Keratinocyte (primary cell): ENCODE measurements around the gene ACBD6. TPM values are rescaled to one million over a fixed set of nuclear protein-coding genes. Genes with fewer than 3 reads are reported as not detected.

Source experiments
- DNase-seq: peaks from one replicate; pipeline ENCODE4 v3.0.0-alpha.2; 2011; ENCODE audit warnings: low read depth, missing footprints, low spot score
- FAIRE-seq: peaks from 2 replicates; lab custom pipeline; 2011; peaks lifted over from hg19 to GRCh38; lab: Jason Lieb, UNC
- H2AFZ ChIP-seq: 2 replicates; pipeline ENCODE4 v1.6.0; 2012; ENCODE audit warnings: low read length, control low read depth, inconsistent platforms; ENCODE audit not compliant: control insufficient read depth
- H3K27ac ChIP-seq: 2 replicates; pipeline ENCODE4 v1.5.1; 2011; ENCODE audit warnings: low read length; ENCODE audit not compliant: control insufficient read depth, insufficient read depth
- H3K27me3 ChIP-seq: 3 replicates; pipeline ENCODE4 v1.6.0; 2011; ENCODE audit warnings: low read length; ENCODE audit not compliant: control insufficient read depth, insufficient read depth; ENCODE audit errors: extremely low read depth
- H3K36me3 ChIP-seq, 2 experiments: 2 replicates in 1 of 2; 3 replicates in 1 of 2; pipeline ENCODE4 v1.5.1; 2011; ENCODE audit warnings: low read length in 2 of 2, mild to moderate bottlenecking in 1 of 2; ENCODE audit not compliant: control insufficient read depth in 2 of 2, insufficient read depth in 2 of 2; ENCODE audit errors: extremely low read depth in 1 of 2
- H3K4me1 ChIP-seq: 3 replicates; pipeline ENCODE4 v1.5.1; 2011; ENCODE audit warnings: low read length; ENCODE audit not compliant: control insufficient read depth, insufficient read depth; ENCODE audit errors: extremely low read depth
- H3K4me2 ChIP-seq: 3 replicates; pipeline ENCODE4 v1.6.0; 2011; ENCODE audit warnings: low read depth, low read length; ENCODE audit not compliant: control insufficient read depth, insufficient read depth; ENCODE audit errors: extremely low read depth
- H3K4me3 ChIP-seq, 3 experiments: fragments of 200-600 bp in 1 of 3; sonication (generic) in 1 of 3; 2 replicates in 2 of 3; 3 replicates in 1 of 3; pipeline ENCODE4 v1.5.1; 2011 to 2016; ENCODE audit warnings: low read length in 3 of 3, mild to moderate bottlenecking in 3 of 3, control low read depth in 2 of 3, inconsistent platforms in 1 of 3, low read depth in 1 of 3, mixed read lengths in 1 of 3, mixed run types in 1 of 3, moderate library complexity in 1 of 3; ENCODE audit not compliant: control insufficient read depth in 2 of 3, insufficient read depth in 2 of 3; ENCODE audit errors: extremely low read depth in 1 of 3
- H3K79me2 ChIP-seq: 2 replicates; pipeline ENCODE4 v1.6.0; 2012; ENCODE audit warnings: low read length; ENCODE audit not compliant: control insufficient read depth, insufficient read depth
- H3K9ac ChIP-seq: 3 replicates; pipeline ENCODE4 v1.6.0; 2011; ENCODE audit warnings: low read length; ENCODE audit not compliant: control insufficient read depth, insufficient read depth; ENCODE audit errors: extremely low read depth
- H3K9me1 ChIP-seq: 3 replicates; pipeline ENCODE4 v1.6.0; 2011; ENCODE audit warnings: low read length; ENCODE audit not compliant: control insufficient read depth, insufficient read depth; ENCODE audit errors: extremely low read depth
- H3K9me3 ChIP-seq: 2 replicates; pipeline ENCODE4 v1.5.1; 2012; ENCODE audit warnings: low read depth, low read length; ENCODE audit not compliant: control insufficient read depth
- H4K20me1 ChIP-seq: 3 replicates; pipeline ENCODE4 v1.6.0; 2011; ENCODE audit warnings: low read length; ENCODE audit not compliant: control insufficient read depth, insufficient read depth; ENCODE audit errors: extremely low read depth
- EZH2 ChIP-seq: IDR thresholded peaks from one replicate; pipeline ENCODE4 v1.6.1; 2012; ENCODE audit warnings: inconsistent platforms, mild to moderate bottlenecking, low read length, moderate library complexity
- dilution Hi-C: fragments of 300-500 bp; cut with MboI; formaldehyde crosslinking; loops from one replicate; pipeline ENCODE4 v1.7.0; 2020; ENCODE audit warnings: low sequenced_read_pairs; ENCODE audit not compliant: extremely low pct_ligation_motif_present
- polyA plus RNA-seq, 5 experiments: library from polyadenylated mRNA; depleted of rRNA in 3 of 5; stranded (reverse) in 3 of 5; stranded (forward) in 1 of 5; unstranded in 1 of 5; fragments of >200 nt; gene quantifications; 1 replicate in 1 of 5; 2 replicates in 3 of 5; 3 replicates in 1 of 5; pipeline versions ENCODE4 v1.2.1 to v1.2.3, GENCODE V29; 2011 to 2012; ENCODE audit warnings: missing spikeins in 2 of 5, low read depth in 1 of 5, low replicate concordance in 1 of 5
- TF ChIP-seq, protein P1 (sequence below), 3 experiments: IDR thresholded peaks in 1 of 3; conservative IDR thresholded peaks in 1 of 3; optimal IDR thresholded peaks in 1 of 3; 2 replicates in 2 of 3; 3 replicates in 1 of 3; pipeline versions ENCODE3 to v1.5.1; 2011; ENCODE audit warnings: low read length in 3 of 3, mild to moderate bottlenecking in 3 of 3, moderate library complexity in 2 of 3, control low read depth in 1 of 3, inconsistent platforms in 1 of 3; ENCODE audit not compliant: insufficient read depth in 2 of 3; ENCODE audit errors: extremely low read depth in 1 of 3

The ACBD6 gene
- polyA plus RNA-seq, 1 donor (not counting 4 experiments of a cell fraction or from before 2014, with no cell fraction given): 47.5 TPM

DNA sequence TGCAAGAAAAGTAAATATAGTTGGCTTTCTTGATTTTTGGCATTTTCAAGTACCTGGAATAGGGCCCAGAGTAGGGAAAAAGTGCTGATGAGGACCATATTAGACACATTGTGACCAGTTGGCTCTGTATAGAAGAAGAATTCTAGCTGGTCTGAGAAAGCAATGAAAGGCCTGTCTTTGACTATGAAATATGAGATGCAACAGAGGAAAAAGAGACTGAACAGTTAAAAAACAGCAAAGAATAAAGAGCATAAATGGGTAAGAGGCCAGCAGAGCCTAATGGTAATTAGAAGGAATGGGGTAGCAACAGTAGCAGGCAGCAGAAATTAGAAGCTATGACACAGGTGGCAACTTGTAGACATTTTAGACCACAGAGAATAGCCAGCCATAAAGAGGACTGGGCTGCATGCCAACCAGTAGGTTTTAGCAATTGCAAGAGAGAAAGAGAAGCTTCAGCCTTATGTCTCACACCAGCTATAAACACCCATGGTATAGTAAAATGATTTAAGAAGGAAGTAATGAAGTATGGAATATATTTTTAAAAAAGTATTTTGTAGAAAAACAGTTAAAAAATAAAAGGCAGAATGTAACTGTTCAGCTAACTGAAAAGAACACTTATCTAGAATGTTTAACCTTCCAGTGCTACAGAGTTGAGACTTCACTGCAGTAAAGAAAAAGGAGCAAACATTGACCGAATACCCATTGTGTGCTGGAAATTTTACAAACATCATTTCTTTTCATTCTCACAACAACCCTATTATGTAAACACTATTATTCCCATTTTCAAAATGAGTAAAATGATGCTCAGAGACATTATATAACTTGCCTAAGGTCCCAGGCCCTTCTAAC lies 158.2 kb downstream of the ACBD6 start:
- H3K9me3 ChIP-seq: no peaks in the 10 kb centered on the region
- no peaks in the 10 kb centered on the region for H3K36me3 ChIP-seq
- H3K79me2 ChIP-seq: peaks cover 8% of the 10 kb centered on the region
- H3K4me2 ChIP-seq: no peak overlapping the region
- peaks cover 9% of the 10 kb centered on the region for H3K4me1 ChIP-seq
- no peaks in the 10 kb centered on the region for H3K9me1 ChIP-seq
- DNase-seq (no peak), FAIRE-seq (no peak)
- no peak for TF ChIP-seq EZH2
- TF ChIP-seq, protein P1, sequence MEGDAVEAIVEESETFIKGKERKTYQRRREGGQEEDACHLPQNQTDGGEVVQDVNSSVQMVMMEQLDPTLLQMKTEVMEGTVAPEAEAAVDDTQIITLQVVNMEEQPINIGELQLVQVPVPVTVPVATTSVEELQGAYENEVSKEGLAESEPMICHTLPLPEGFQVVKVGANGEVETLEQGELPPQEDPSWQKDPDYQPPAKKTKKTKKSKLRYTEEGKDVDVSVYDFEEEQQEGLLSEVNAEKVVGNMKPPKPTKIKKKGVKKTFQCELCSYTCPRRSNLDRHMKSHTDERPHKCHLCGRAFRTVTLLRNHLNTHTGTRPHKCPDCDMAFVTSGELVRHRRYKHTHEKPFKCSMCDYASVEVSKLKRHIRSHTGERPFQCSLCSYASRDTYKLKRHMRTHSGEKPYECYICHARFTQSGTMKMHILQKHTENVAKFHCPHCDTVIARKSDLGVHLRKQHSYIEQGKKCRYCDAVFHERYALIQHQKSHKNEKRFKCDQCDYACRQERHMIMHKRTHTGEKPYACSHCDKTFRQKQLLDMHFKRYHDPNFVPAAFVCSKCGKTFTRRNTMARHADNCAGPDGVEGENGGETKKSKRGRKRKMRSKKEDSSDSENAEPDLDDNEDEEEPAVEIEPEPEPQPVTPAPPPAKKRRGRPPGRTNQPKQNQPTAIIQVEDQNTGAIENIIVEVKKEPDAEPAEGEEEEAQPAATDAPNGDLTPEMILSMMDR (optimal IDR thresholded peaks at IDR 0.05 in 1 of 3, IDR thresholded peaks at IDR 0.05 in 1 of 3, conservative IDR thresholded peaks at IDR 0.05 in 1 of 3; ENCODE audit: extremely low read depth in 1 of 3, insufficient read depth in 2 of 3, low read length in 3 of 3): no peak
- no peaks in the 10 kb centered on the region for H3K27me3 ChIP-seq
- H3K4me3 ChIP-seq: no peak overlapping the region
- no peak overlapping the region for H3K9ac ChIP-seq
- H2AFZ ChIP-seq: no peak overlapping the region
- peaks cover 3% of the 10 kb centered on the region for H4K20me1 ChIP-seq
- dilution Hi-C loops: no loop called here
- H3K27ac ChIP-seq: no peak overlapping the region

DNA sequence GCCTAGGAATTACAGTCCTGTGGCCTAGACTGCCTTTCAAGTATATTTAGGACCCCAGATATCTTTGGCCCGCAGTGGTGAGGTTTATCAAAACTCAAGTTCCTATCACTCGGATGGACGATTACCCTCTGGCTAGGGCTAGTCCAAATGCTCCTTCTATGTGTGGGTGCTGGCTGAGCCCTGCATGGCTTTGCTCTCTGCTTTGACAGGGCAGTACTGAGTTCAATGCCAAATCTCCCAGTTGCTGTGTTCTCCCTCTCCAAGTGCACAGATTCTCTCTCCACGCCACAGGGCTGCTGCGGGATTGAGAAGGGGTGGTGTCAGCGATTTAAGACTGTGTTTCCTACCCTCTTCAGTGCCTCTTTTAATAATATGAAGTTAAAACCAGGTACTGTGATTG lies 175.3 kb downstream of the ACBD6 start:
- FAIRE-seq (no peak), DNase-seq (no peak)
- Histone ChIP-seq H4K20me1 (no peaks in the 10 kb centered on the region), H3K4me3 (no peak overlapping the region), H3K27ac (no peak overlapping the region), H2AFZ (no peak overlapping the region), H3K4me2 (no peak overlapping the region), H3K27me3 (no peaks in the 10 kb centered on the region), H3K9ac (no peak overlapping the region), H3K36me3 (peaks cover 0 to 7% of the 10 kb centered on the region in 2 experiments), H3K9me3 (no peaks in the 10 kb centered on the region), H3K79me2 (peaks cover 2% of the 10 kb centered on the region), H3K9me1 (no peaks in the 10 kb centered on the region), H3K4me1 (no peaks in the 10 kb centered on the region)
- TF ChIP-seq, protein P1 (optimal IDR thresholded peaks at IDR 0.05 in 1 of 3, IDR thresholded peaks at IDR 0.05 in 1 of 3, conservative IDR thresholded peaks at IDR 0.05 in 1 of 3; ENCODE audit: extremely low read depth in 1 of 3, insufficient read depth in 2 of 3, low read length in 3 of 3): no peak
- no peak for TF ChIP-seq EZH2
- dilution Hi-C loops: no loop called here
